ENCODE measurements around the gene GGACT. TPM values are rescaled to one million over a fixed set of nuclear protein-coding genes. Genes with fewer than 3 reads are reported as not detected.
A peak's percentile ranks its signal among the peaks of the same experiment; 100 is the strongest.

Gene GGACT
- total RNA-seq, 2 experiments from 2014 or later: 2.4 to 2.9 TPM

GRCh38 chr13:100594731-100595130, 6.1 kb upstream of the GGACT start:
- DNase-seq (peak in 2 of 14 experiments; percentile 9 to 27), ATAC-seq (ENCODE audit: poor library complexity) (no peak)
- H3K4me1 Mint-ChIP-seq (ENCODE audit: low read depth): no peaks in the 10 kb centered on the region
- POLR2A ChIA-PET: interaction anchor here (0.6 kb wide), 1 partner anchor 975 kb away, joined by 3 read pairs; no protein-coding TSS in a partner anchor
- intact Hi-C loops (cut with DNase I, micrococcal nuclease): loop anchor here in 1 of 2 experiments (10.0 kb wide), 1 partner anchor 1800 kb away; no protein-coding TSS in a partner anchor
- Histone ChIP-seq H3K36me3 (ENCODE audit: insufficient read depth, low read length) (no peaks in the 10 kb centered on the region), H3K4me3 (ENCODE audit: low read length) (no peak overlapping the region), H3K4me1 (ENCODE audit: insufficient read depth, low read length) (no peaks in the 10 kb centered on the region), H3K9me3 (ENCODE audit: control insufficient read depth in 1 of 2, insufficient read depth in 1 of 2, low read length in 2 of 2) (no peaks in the 10 kb centered on the region), H3K27ac (ENCODE audit: low read depth in 1 of 2, low read length in 2 of 2) (no peak overlapping the region), H3K27me3 (ENCODE audit: control insufficient read depth in 1 of 2, insufficient read depth in 2 of 2, low read length in 2 of 2) (no peaks in the 10 kb centered on the region)
- no peaks in the 10 kb centered on the region for H3K9me3 Mint-ChIP-seq
- H3K4me3 Mint-ChIP-seq: no peak overlapping the region
- no peaks in the 10 kb centered on the region for H3K36me3 Mint-ChIP-seq (ENCODE audit: low read depth)
- peak; percentile 17 for TF ChIP-seq CTCF (IDR thresholded peaks at IDR 0.05)
- CTCF ChIA-PET: interaction anchor here (2.4 kb wide), 1 partner anchor 22 kb away, joined by 6 read pairs; no protein-coding TSS in a partner anchor
- peaks cover 5% of the 10 kb centered on the region for H3K27me3 Mint-ChIP-seq
- no peak overlapping the region for H3K27ac Mint-ChIP-seq

- H3K27me3 Mint-ChIP-seq: peaks cover 5% of the 10 kb centered on the region
- Histone ChIP-seq H3K4me3 (ENCODE audit: low read length) (no peak overlapping the region), H3K4me1 (ENCODE audit: insufficient read depth, low read length) (no peaks in the 10 kb centered on the region), H3K9me3 (ENCODE audit: control insufficient read depth in 1 of 2, insufficient read depth in 1 of 2, low read length in 2 of 2) (no peaks in the 10 kb centered on the region), H3K27me3 (ENCODE audit: control insufficient read depth in 1 of 2, insufficient read depth in 2 of 2, low read length in 2 of 2) (no peaks in the 10 kb centered on the region), H3K36me3 (ENCODE audit: insufficient read depth, low read length) (no peaks in the 10 kb centered on the region), H3K27ac (ENCODE audit: low read depth in 1 of 2, low read length in 2 of 2) (no peak overlapping the region)
- no peak overlapping the region for H3K27ac Mint-ChIP-seq
- H3K36me3 Mint-ChIP-seq (ENCODE audit: low read depth): no peaks in the 10 kb centered on the region
- ChIA-PET CTCF (interaction anchor here (2.4 kb wide), 1 partner anchor 21 kb away, joined by 6 read pairs; no protein-coding TSS in a partner anchor), POLR2A (interaction anchor here (0.6 kb wide), 1 partner anchor 975 kb away, joined by 3 read pairs; no protein-coding TSS in a partner anchor)
- no peak for TF ChIP-seq CTCF (IDR thresholded peaks at IDR 0.05)
- DNase-seq: no peak
- no peak for ATAC-seq (ENCODE audit: poor library complexity)
- no peaks in the 10 kb centered on the region for H3K9me3 Mint-ChIP-seq
- intact Hi-C loops (cut with DNase I, micrococcal nuclease): loop anchor here in 1 of 2 experiments (10.0 kb wide), 1 partner anchor 1801 kb away; no protein-coding TSS in a partner anchor
- H3K4me1 Mint-ChIP-seq (ENCODE audit: low read depth): peaks cover 2% of the 10 kb centered on the region
- H3K4me3 Mint-ChIP-seq: no peak overlapping the region
Observed at GRCh38 chr13:100594255-100594654, 5.7 kb upstream of the GGACT start.

GRCh38 chr13:100589178-100589725, 663 bp upstream of the GGACT start:
- intact Hi-C loops (cut with DNase I, micrococcal nuclease): loop anchor here (1.0 to 5.0 kb wide), 4 partner anchors 16 to 982 kb away; partner anchors contain the start of genes CLYBL (in 1 of the 2) and TMTC4 (in 1 of the 2)
- no peak for TF ChIP-seq CTCF (IDR thresholded peaks at IDR 0.05)
- Mint-ChIP-seq H3K9me3 (no peaks in the 10 kb centered on the region), H3K4me3 (peak overlapping the region; percentile 85), H3K27ac (peak overlapping the region; percentile 92), H3K27me3 (no peaks in the 10 kb centered on the region), H3K4me1 (ENCODE audit: low read depth) (peaks cover 44% of the 10 kb centered on the region), H3K36me3 (ENCODE audit: low read depth) (no peaks in the 10 kb centered on the region)
- Histone ChIP-seq H3K27ac (ENCODE audit: low read depth in 1 of 2, low read length in 2 of 2) (peak overlapping the region in 1 of 2 donors; percentile 46), H3K27me3 (ENCODE audit: control insufficient read depth in 1 of 2, insufficient read depth in 2 of 2, low read length in 2 of 2) (no peaks in the 10 kb centered on the region), H3K36me3 (ENCODE audit: insufficient read depth, low read length) (no peaks in the 10 kb centered on the region), H3K4me1 (ENCODE audit: insufficient read depth, low read length) (peaks cover 23% of the 10 kb centered on the region), H3K4me3 (ENCODE audit: low read length) (peak overlapping the region; percentile 46), H3K9me3 (ENCODE audit: control insufficient read depth in 1 of 2, insufficient read depth in 1 of 2, low read length in 2 of 2) (no peaks in the 10 kb centered on the region)
- ATAC-seq (ENCODE audit: poor library complexity) (no peak), DNase-seq (no peak)
- ChIA-PET POLR2A (interaction anchor here (1.2 to 2.6 kb wide), 3 partner anchors 16 to 932 kb away, joined by 3 to 22 read pairs (median 16); partner anchors contain the start of gene TMTC4), CTCF (interaction anchor here (1.1 to 6.2 kb wide), 4 partner anchors 15 to 983 kb away, joined by 4 to 57 read pairs (median 6); partner anchors contain the start of genes CLYBL and TMTC4)

All from CD4-positive, alpha-beta T cell (primary cell).